Measurements from ENCODE around the gene NXPH2. TPM values are rescaled to one million over a fixed set of nuclear protein-coding genes. Genes with fewer than 3 reads are reported as not detected.

The NXPH2 gene
- total RNA-seq, 1 experiment from 2014 or later = 1.8 TPM

GRCh38 chr2:138811431-138811830 lies 31.2 kb upstream of the NXPH2 start:
- Histone ChIP-seq H3K27me3 (ENCODE audit: insufficient read depth, low read length) (no peaks in the 10 kb centered on the region; the same call in 1 of the 2 replicates), H3T11ph (ENCODE audit: low read length) (no peak overlapping the region), H3K56ac (ENCODE audit: insufficient read length, low read depth, low read length) (no peak overlapping the region), H2BK20ac (ENCODE audit: low read depth, low read length, poor library complexity, severe bottlenecking) (no peak overlapping the region), H3K4ac (ENCODE audit: low read depth, low read length) (no peak overlapping the region), H4K5ac (ENCODE audit: insufficient read length, low read depth, low read length) (no peak overlapping the region), H2BK15ac (ENCODE audit: low read depth, low read length) (no peak overlapping the region), H4K8ac (replicated peaks; ENCODE audit: insufficient read length, low read depth, low read length) (no peak overlapping the region), H3K23ac (ENCODE audit: insufficient read length, low read depth, low read length) (no peak overlapping the region), H2BK12ac (ENCODE audit: insufficient read length, low read depth, low read length) (no peak overlapping the region), H4K20me1 (ENCODE audit: control insufficient read depth, insufficient read depth, insufficient read length) (no peaks in the 10 kb centered on the region), H3K4me1 (ENCODE audit: insufficient read depth, low read length) (no peaks in the 10 kb centered on the region), H3K79me2 (ENCODE audit: insufficient read depth, low read length) (no peaks in the 10 kb centered on the region), H2AFZ (ENCODE audit: low read length) (no peak overlapping the region), H3K4me2 (ENCODE audit: insufficient read depth, insufficient read length, low read length) (no peak overlapping the region), H3K79me1 (ENCODE audit: insufficient read depth, low read depth, low read length, poor library complexity, severe bottlenecking) (no peaks in the 10 kb centered on the region), H3K18ac (ENCODE audit: insufficient read length, low read depth, low read length) (no peak overlapping the region), H3K9me3 (ENCODE audit: control insufficient read depth, low read depth, low read length) (no peaks in the 10 kb centered on the region), H2BK120ac (ENCODE audit: low read depth, low read length, poor library complexity, severe bottlenecking) (no peak overlapping the region), H4K91ac (ENCODE audit: insufficient read length, low read depth, low read length) (no peak overlapping the region), H3K9ac (ENCODE audit: extremely low read depth, insufficient read length, low read length) (no peak overlapping the region), H2AK5ac (ENCODE audit: insufficient read length, low read length) (no peak overlapping the region), H3K23me2 (ENCODE audit: insufficient read length, low read depth, low read length, poor library complexity, severe bottlenecking) (no peaks in the 10 kb centered on the region), H2BK5ac (ENCODE audit: insufficient read length, low read length) (no peak overlapping the region), H3K14ac (ENCODE audit: insufficient read depth, low read length) (no peak overlapping the region), H3K27ac (ENCODE audit: insufficient read length, low read depth, low read length) (no peak overlapping the region)
- H3K9me3 Mint-ChIP-seq = no peaks in the 10 kb centered on the region
- no peak overlapping the region for H3K27ac Mint-ChIP-seq
- H3K27me3 Mint-ChIP-seq (ENCODE audit: low read depth) = peaks cover 1% of the 10 kb centered on the region; the same call in 1 of the 2 replicates
- WGBS (ENCODE audit: extremely low coverage, insufficient read length, low lambda C conversion rate) = no CpG with 5 or more reads among the region's 3 CpGs
- H3K4me1 Mint-ChIP-seq = peaks cover 2 to 4% of the 10 kb centered on the region in 2 experiments; a peak in 2 of 4 replicates
- no peak overlapping the region for H3K4me3 Mint-ChIP-seq
- TF ChIP-seq, protein P1, sequence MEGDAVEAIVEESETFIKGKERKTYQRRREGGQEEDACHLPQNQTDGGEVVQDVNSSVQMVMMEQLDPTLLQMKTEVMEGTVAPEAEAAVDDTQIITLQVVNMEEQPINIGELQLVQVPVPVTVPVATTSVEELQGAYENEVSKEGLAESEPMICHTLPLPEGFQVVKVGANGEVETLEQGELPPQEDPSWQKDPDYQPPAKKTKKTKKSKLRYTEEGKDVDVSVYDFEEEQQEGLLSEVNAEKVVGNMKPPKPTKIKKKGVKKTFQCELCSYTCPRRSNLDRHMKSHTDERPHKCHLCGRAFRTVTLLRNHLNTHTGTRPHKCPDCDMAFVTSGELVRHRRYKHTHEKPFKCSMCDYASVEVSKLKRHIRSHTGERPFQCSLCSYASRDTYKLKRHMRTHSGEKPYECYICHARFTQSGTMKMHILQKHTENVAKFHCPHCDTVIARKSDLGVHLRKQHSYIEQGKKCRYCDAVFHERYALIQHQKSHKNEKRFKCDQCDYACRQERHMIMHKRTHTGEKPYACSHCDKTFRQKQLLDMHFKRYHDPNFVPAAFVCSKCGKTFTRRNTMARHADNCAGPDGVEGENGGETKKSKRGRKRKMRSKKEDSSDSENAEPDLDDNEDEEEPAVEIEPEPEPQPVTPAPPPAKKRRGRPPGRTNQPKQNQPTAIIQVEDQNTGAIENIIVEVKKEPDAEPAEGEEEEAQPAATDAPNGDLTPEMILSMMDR (conservative IDR thresholded peaks at IDR 0.05) = no peak
- DNase-seq = no peak
- no peaks in the 10 kb centered on the region for H3K36me3 Mint-ChIP-seq (ENCODE audit: insufficient read depth in 1 of 3, low read depth in 3 of 3)
